BLaER1 treated with 17β-estradiol and CSF1 and Interleukin-3, amounts not matched to agents 10 nM and 100 nM (cell line): ENCODE results near the gene TNNC1.

ENCODE experiments used
- H3K27ac ChIP-seq, 11 experiments: shearing (Covaris generic); formaldehyde crosslinking; 2 replicates each; pipeline ENCODE4 v1.8.1; 2022
- H3K27me3 ChIP-seq, 11 experiments: shearing (Covaris generic); formaldehyde crosslinking; 2 replicates each; pipeline ENCODE4 v1.8.1; 2022
- H3K36me3 ChIP-seq, 11 experiments: shearing (Covaris generic); formaldehyde crosslinking; 2 replicates each; pipeline ENCODE4 v1.8.1; 2022
- H3K4me1 ChIP-seq, 10 experiments: shearing (Covaris generic); formaldehyde crosslinking; 2 replicates each; pipeline ENCODE4 v1.8.1; 2022
- H3K4me2 ChIP-seq, 11 experiments: shearing (Covaris generic); formaldehyde crosslinking; 2 replicates each; pipeline ENCODE4 v1.8.1; 2022
- H3K4me3 ChIP-seq, 10 experiments: shearing (Covaris generic); formaldehyde crosslinking; 2 replicates each; pipeline ENCODE4 v1.8.1; 2022
- H3K9ac ChIP-seq, 11 experiments: shearing (Covaris generic); formaldehyde crosslinking; 2 replicates each; pipeline ENCODE4 v1.8.1; 2022
- H3K9me3 ChIP-seq, 11 experiments: shearing (Covaris generic); formaldehyde crosslinking; replicated peaks in 1 of 11; 2 replicates each; pipeline ENCODE4 v1.8.1; 2022
- H4K20me1 ChIP-seq, 11 experiments: shearing (Covaris generic); formaldehyde crosslinking; 2 replicates each; pipeline ENCODE4 v1.8.1; 2022
- Cebpa-rat ChIP-seq, 11 experiments: shearing (Covaris generic); IDR thresholded peaks; 2 replicates each; pipeline ENCODE4 v1.8.1; 2022

Gene TNNC1

DNA sequence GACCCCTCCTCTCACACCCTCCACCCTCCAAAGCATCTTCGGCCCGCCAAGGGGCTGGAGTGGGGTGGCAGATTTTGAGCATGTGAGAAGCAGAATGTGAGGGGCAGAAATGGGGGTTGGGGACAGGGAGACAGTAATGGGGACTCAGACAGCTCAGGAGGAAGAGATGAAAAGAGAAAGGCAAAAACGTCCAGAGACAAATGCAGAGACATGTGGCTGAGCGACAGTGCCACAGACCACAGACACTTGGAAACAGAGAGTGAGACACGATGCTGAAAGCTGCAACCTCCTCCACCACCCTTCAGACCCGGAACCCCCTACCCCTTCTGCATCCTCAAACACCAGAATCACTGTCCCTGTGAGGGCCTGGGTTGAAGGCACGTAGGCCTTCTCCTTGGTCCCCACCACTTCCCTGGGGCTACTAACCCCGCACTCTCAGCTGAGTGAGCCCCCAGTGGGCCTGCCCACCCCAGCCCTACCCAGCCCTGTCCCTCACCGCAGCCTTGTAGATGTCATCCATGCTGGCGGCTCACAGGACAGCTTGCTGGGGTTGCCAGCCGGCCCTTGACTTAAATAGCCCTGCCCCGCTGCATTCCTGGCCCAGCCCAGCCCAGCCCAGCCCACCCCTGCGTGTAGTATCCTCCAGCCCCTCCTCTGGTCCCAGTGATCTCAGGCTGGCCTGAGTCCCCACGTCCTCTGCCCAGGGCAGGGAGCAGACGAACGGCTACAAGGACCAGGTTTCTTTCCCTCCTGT lies at the start of gene TNNC1:
TSS of gene TNNC1 (minus strand) at position 546 of the 754 bp plus-strand sequence. CDS start at position 520, 26 bp downstream.
- Histone ChIP-seq H3K4me1 (peaks cover 25 to 65% (median 48%) of the 10 kb centered on the region in 10 experiments), H3K27ac (peak within 1 kb of the TSS; percentile 68 to 91 (median 82)), H3K4me2 (peak within 1 kb of the TSS; percentile 83 to 100 (median 95)), H3K9ac (peak within 1 kb of the TSS; percentile 90 to 99 (median 95)), H3K36me3 (peaks cover 13 to 20% (median 17%) of the 10 kb centered on the region in 11 experiments), H3K9me3 (no peaks in the 10 kb centered on the region), H3K4me3 (peak within 1 kb of the TSS; percentile 82 to 98 (median 92); a peak in 19 of 20 replicates), H3K27me3 (no peaks in the 10 kb centered on the region), H4K20me1 (peaks cover 11 to 25% (median 20%) of the 10 kb centered on the region in 11 experiments; a peak in 17 of 22 replicates)
- no peak for TF ChIP-seq Cebpa-rat (IDR thresholded peaks at IDR 0.05)

DNA sequence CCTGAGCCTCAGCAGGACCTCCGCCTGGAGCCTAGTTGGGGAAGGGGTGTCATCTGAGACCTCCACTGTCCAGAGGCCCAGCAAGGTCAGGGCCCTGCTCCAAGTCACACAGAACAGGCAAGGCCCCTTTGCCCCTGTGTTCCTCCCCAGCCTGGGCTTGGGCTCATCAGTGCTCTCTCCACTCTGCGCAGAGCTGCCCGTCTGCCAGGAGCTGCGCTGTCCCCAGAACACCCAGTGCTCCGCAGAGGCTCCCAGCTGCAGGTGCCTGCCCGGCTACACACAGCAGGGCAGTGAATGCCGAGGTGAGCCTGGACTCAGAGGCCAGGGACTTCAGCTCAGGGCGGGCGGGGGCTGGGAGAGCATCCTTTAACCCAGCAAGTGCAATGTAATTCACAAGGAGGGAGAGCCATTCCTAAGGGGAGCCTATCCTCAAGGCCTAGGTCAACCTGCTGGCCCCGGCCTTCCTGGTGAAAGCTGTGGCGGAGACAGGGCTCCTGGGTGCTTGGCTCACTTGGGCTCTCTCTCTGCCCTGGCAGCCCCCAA lies 49.0 kb upstream of the TNNC1 start:
- Histone ChIP-seq H4K20me1 (peaks cover 0 to 63% (median 0%) of the 10 kb centered on the region in 11 experiments; a peak in 9 of 22 replicates), H3K27me3 (no peaks in the 10 kb centered on the region), H3K4me3 (no peak overlapping the region; a peak in 1 of 20 replicates)

DNA sequence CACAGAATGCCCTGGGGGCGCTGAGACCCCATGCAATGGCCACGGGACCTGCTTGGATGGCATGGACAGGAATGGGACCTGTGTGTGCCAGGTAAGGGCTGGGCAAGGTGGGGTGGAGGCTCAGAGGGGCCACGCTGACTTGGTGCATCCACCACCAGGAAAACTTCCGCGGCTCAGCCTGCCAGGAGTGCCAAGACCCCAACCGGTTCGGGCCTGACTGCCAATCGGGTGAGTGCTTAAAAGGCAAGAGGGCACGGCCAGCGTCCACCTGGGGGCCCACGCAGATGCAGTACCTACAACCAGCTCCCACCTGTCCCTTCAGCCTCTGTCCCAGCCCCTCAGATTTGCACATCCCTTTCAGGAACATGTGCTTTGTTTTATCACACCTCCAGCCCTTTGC lies 48.2 kb upstream of the TNNC1 start:
- H3K27ac ChIP-seq = peak overlapping the region; percentile 48 to 99 (median 95); a peak in 21 of 22 replicates
- peak overlapping the region in 2 of 10 experiments; percentile 20 to 43; a peak in 2 of 20 replicates for H3K4me3 ChIP-seq
- H3K9ac ChIP-seq = peak overlapping the region; percentile 26 to 93 (median 69); a peak in 19 of 22 replicates
- peaks cover 62 to 97% (median 74%) of the 10 kb centered on the region in 10 experiments for H3K4me1 ChIP-seq
- H3K4me2 ChIP-seq = peak overlapping the region; percentile 45 to 100 (median 96)
- H4K20me1 ChIP-seq = peaks cover 0 to 54% (median 0%) of the 10 kb centered on the region in 11 experiments; a peak in 9 of 22 replicates
- TF ChIP-seq Cebpa-rat (IDR thresholded peaks at IDR 0.05) = no peak
- no peaks in the 10 kb centered on the region for H3K9me3 ChIP-seq
- H3K27me3 ChIP-seq = no peaks in the 10 kb centered on the region
- peaks cover 0 to 81% (median 62%) of the 10 kb centered on the region in 11 experiments; a peak in 14 of 22 replicates for H3K36me3 ChIP-seq

More for the DNA sequence above, 49.0 kb upstream of the TNNC1 start:
- Histone ChIP-seq H3K9me3 (no peaks in the 10 kb centered on the region), H3K9ac (peak overlapping the region; percentile 26 to 93 (median 69); a peak in 16 of 22 replicates), H3K27ac (peak overlapping the region; percentile 31 to 99 (median 95); a peak in 20 of 22 replicates), H3K4me2 (peak overlapping the region; percentile 45 to 100 (median 96)), H3K36me3 (peaks cover 0 to 82% (median 65%) of the 10 kb centered on the region in 11 experiments; a peak in 14 of 22 replicates), H3K4me1 (peaks cover 54 to 97% (median 65%) of the 10 kb centered on the region in 10 experiments)
- TF ChIP-seq Cebpa-rat (IDR thresholded peaks at IDR 0.05) = no peak

DNA sequence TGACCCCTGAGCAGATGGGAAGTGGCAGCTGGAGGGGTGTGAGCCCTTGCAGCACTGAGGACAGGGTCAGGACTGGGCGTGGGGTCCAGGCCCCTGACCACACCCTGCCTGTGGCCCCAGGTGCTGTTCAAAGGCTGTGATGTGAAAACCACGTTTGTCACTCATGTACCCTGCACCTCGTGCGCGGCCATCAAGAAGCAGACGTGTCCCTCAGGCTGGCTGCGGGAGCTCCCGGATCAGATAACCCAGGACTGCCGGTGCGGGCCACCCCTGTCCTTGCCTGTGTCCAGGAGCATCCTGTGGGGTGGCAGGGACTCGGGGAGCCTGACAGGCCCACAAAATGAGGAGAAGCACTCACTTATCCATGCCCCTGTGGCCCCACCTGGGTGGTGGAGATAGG lies 47.2 kb upstream of the TNNC1 start:
- Histone ChIP-seq H3K27ac (peak overlapping the region; percentile 48 to 99 (median 95)), H3K9me3 (no peaks in the 10 kb centered on the region), H3K4me2 (peak overlapping the region; percentile 45 to 100 (median 96); a peak in 21 of 22 replicates), H3K4me3 (peak overlapping the region in 3 of 10 experiments; percentile 19 to 28 (median 20); a peak in 4 of 20 replicates), H4K20me1 (peaks cover 0 to 45% (median 0%) of the 10 kb centered on the region in 11 experiments; a peak in 9 of 22 replicates), H3K9ac (peak overlapping the region in 10 of 11 experiments; percentile 9 to 93 (median 73); a peak in 19 of 22 replicates), H3K36me3 (peaks cover 0 to 81% (median 57%) of the 10 kb centered on the region in 11 experiments; a peak in 14 of 22 replicates), H3K4me1 (peaks cover 62 to 97% (median 83%) of the 10 kb centered on the region in 10 experiments), H3K27me3 (no peaks in the 10 kb centered on the region)
- TF ChIP-seq Cebpa-rat (IDR thresholded peaks at IDR 0.05) = no peak

DNA sequence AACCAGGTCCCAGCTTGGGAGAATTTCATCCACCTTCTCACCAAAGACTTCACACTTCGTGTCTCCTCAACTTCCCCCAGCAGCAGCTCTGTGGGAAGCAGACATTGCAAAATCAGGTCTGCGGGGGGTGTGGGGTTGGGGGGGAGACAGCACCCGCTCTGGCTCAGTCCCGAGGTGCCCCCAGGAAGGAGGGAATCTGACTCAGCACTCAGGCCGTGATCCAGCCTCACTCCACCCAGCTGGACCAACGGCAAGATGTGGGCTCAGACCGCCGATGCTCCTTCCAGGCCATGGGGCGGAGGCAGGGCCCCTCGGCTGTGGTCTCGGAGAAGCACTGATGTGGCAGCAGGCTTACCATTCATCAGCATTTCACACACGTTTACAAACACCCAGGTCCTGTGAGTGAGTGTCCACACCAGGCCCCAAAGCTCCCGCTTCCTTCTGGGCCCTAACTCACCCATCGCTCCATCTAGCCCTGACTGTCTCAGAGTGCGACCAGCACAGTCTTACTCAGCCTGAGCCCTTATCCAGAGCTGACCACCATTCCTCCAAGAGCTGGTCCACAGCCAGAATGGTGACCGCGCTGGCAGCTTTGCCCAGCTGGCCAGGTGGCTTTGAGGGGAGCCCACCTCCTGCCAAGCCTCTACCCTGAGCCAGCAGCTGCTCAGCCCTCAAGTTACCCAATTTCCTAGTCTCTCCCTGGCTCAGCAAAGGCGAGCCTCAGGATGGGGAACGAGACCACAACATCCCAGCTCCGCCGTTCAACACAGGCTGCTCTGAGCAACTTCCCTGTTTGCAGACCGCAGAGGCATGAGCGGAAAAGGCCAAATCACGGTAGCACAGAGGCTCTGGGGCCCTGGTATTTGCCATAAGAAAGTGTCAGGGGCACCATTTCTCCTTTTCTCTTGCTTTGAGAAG lies 44.6 kb upstream of the TNNC1 start:
- Histone ChIP-seq H3K27me3 (no peaks in the 10 kb centered on the region), H3K4me3 (peak overlapping the region in 9 of 10 experiments; percentile 2 to 81 (median 62); a peak in 16 of 20 replicates), H3K4me2 (peak overlapping the region; percentile 69 to 100 (median 98)), H3K36me3 (peaks cover 3 to 76% (median 46%) of the 10 kb centered on the region in 11 experiments; a peak in 19 of 22 replicates), H3K9ac (peak overlapping the region; percentile 75 to 96 (median 91)), H3K9me3 (no peaks in the 10 kb centered on the region), H4K20me1 (peaks cover 0 to 18% (median 0%) of the 10 kb centered on the region in 11 experiments; a peak in 5 of 22 replicates), H3K27ac (peak overlapping the region; percentile 85 to 99 (median 97)), H3K4me1 (peaks cover 81 to 99% (median 98%) of the 10 kb centered on the region in 10 experiments)
- TF ChIP-seq Cebpa-rat (IDR thresholded peaks at IDR 0.05) = peak in 10 of 11 experiments; percentile 13 to 88 (median 74); a peak in 15 of 22 replicates

DNA sequence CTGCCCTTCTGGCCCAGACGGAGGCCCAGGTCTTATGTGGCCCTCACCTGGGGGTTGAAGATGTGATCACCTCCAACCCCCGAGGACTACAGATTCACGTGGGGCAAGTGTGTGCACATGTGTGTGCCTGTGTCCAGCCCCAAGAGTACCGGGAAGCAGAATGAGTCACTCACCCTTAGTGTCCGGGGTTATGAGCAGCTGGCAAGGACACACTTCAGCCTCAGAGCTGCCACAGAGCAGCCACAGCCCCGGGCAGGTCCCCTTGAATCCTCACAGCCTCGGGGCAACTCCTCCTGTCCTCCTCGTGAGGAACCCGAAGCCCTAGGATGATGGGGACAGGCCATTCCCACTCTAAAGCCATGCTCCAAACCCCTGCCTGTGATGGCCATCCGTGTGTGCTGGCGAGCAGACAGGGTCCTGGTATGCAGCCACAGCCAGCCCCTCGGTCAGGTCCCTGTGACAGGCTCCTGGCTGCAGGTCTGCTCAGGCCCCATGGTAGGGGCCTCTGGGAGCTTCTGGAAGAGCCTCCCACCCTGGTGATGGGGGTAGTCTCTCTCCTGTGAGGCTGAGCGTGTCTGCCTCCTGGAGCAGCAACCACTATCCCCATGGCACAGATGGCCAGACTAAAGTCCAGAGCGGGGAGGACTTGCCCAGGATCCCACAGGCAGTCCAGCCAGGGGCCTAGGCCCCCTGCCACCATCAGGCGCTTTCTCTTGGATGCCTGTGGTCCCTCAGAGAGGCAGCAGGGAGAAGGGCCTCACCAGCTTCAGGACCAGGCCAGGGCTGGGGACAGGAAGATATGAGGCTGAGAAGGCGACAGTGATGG lies 42.1 kb upstream of the TNNC1 start:
- H3K4me2 ChIP-seq = peak overlapping the region; percentile 76 to 100 (median 98)
- H4K20me1 ChIP-seq = no peaks in the 10 kb centered on the region; a peak in 2 of 22 replicates
- peak overlapping the region in 8 of 10 experiments; percentile 22 to 81 (median 66); a peak in 15 of 20 replicates for H3K4me3 ChIP-seq
- TF ChIP-seq Cebpa-rat (IDR thresholded peaks at IDR 0.05) = no peak
- peaks cover 28 to 76% (median 54%) of the 10 kb centered on the region in 11 experiments for H3K36me3 ChIP-seq
- no peaks in the 10 kb centered on the region for H3K27me3 ChIP-seq
- peak overlapping the region; percentile 71 to 96 (median 91) for H3K9ac ChIP-seq
- no peaks in the 10 kb centered on the region for H3K9me3 ChIP-seq
- H3K27ac ChIP-seq = peak overlapping the region; percentile 85 to 99 (median 97)
- H3K4me1 ChIP-seq = peaks cover 67 to 99% (median 98%) of the 10 kb centered on the region in 10 experiments

DNA sequence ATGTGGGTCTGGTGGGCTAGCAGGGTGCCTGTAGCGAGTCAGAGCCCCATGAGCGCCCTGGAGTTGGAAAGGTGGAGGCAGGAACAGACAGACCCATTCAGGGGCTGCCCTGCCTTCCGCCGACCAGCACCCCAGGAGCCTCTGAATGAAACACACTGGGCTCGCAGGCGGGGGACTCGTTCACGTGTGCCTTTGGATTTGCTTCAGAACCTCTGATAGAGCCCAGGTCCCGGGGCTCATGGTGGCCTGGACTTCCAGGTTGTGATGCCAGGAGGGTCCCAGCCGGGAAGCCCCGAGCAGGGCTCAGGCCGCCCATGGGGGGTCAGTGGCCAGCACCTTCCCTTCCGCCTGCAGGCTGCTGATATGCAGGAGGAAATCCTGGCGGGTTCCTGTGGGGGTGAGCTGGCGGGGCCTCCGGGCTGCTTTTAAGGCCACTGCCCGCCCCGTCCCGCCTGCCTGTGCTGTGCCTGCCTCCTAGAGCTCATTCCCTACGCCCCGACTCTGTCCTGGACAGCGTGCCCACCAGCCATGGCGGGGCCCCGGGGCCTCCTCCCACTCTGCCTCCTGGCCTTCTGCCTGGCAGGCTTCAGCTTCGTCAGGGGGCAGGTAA lies 41.1 kb upstream of the TNNC1 start, which contains the start of gene STAB1:
TSS of gene STAB1 (plus strand) at position 453 of the 610 bp plus-strand sequence. CDS start at position 529, 76 bp downstream.
- H3K4me1 ChIP-seq = peaks cover 69 to 99% (median 98%) of the 10 kb centered on the region in 10 experiments
- H3K9ac ChIP-seq = peak within 1 kb of the TSS; percentile 71 to 96 (median 91)
- H4K20me1 ChIP-seq = peaks cover 0 to 5% (median 0%) of the 10 kb centered on the region in 11 experiments; a peak in 2 of 22 replicates
- H3K9me3 ChIP-seq = no peaks in the 10 kb centered on the region
- H3K36me3 ChIP-seq = peaks cover 28 to 70% (median 47%) of the 10 kb centered on the region in 11 experiments
- TF ChIP-seq Cebpa-rat (IDR thresholded peaks at IDR 0.05) = no peak
- peak within 1 kb of the TSS in 9 of 10 experiments; percentile 14 to 81 (median 62); a peak in 15 of 20 replicates for H3K4me3 ChIP-seq
- H3K27me3 ChIP-seq = no peaks in the 10 kb centered on the region
- peak within 1 kb of the TSS; percentile 76 to 100 (median 98) for H3K4me2 ChIP-seq
- H3K27ac ChIP-seq = peak within 1 kb of the TSS; percentile 85 to 99 (median 97)
